ENCODE measurements around the gene ACOD1.

DNA sequence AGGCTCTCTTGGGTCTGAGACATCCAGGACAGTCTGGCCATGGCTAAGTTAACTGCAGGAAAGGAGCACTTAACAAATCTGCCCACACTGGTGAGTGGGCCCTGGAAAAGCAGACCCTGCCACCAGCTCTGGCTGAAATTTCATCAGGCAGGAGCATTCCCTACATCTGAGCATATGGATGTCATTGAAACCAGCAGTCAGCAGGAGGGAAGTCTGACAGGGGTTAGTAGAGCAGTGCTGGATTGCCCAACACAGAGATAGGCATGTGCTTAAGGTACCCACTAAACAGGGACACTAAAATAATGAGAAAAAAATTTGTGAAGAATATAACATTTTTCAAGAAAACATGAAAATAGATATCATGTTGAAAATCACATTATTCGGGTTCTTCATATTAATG lies 13.6 kb upstream of the ACOD1 start:
- TF ChIP-seq POLR2AphosphoS5 (IDR thresholded peaks at IDR 0.05; ENCODE audit: low read depth, low read length) (no peak), POLR2A (IDR thresholded peaks at IDR 0.05; ENCODE audit: low read depth, low read length) (no peak), TAF1 (IDR thresholded peaks at IDR 0.05; ENCODE audit: borderline replicate concordance, low read depth, low read length) (no peak)

Measured in GM12892 (cell line).